Right cardiac atrium (tissue), 5 donors: Measurements from ENCODE around the gene CASP7. TPM values are rescaled to one million over a fixed set of nuclear protein-coding genes. Genes with fewer than 3 reads are reported as not detected.
"Not testable (repeated sequence)": the region's sequence is repeated elsewhere in the genome, so short reads cannot be mapped to it uniquely, and the experiment has no call there.

Source experiments
- ATAC-seq, 2 donors: fragments of 200-7000 bp; cut with Tn5 transposase; one replicate each; pipeline versions ENCODE4 v1.8.0 to v1.9.1; 2020; ENCODE audit warnings: moderate library complexity in 2 of 2, mild to moderate bottlenecking in 1 of 2
- DNase-seq, 3 donors: peaks; one replicate each; pipeline ENCODE4 v3.0.0-alpha.2; 2020
- H3K27ac ChIP-seq: one replicate; pipeline ENCODE4 v1.5.1; 2013; ENCODE audit warnings: mild to moderate bottlenecking, low read length, control low read depth, moderate library complexity
- H3K27me3 ChIP-seq: one replicate; pipeline ENCODE4 v1.6.1; 2013; ENCODE audit not compliant: control insufficient read depth, insufficient read depth
- H3K4me1 ChIP-seq: one replicate; pipeline ENCODE4 v1.6.1; 2013; ENCODE audit warnings: low read length; ENCODE audit not compliant: control insufficient read depth, insufficient read depth
- H3K4me3 ChIP-seq: one replicate; pipeline ENCODE4 v1.5.1; 2013; ENCODE audit warnings: low read length, control low read depth
- H3K9me3 ChIP-seq: one replicate; pipeline ENCODE4 v1.6.1; 2013; ENCODE audit warnings: low read length; ENCODE audit not compliant: control insufficient read depth
- WGBS: extraction: QIAGEN DNeasy Blood & Tissue Kit; methylation state at CpG from one replicate; pipeline ENCODE4 v1.1.7; 2013; 5-methylcytosine and 5-hydroxymethylcytosine counted together
- intact Hi-C, 4 donors: fragments of 100-400 bp; cut with DNase I; formaldehyde crosslinking; loops; one replicate each; pipeline versions ENCODE4 v1.11.0 to v1.14.0; 2022 to 2023
- polyA plus RNA-seq: library from polyadenylated mRNA; stranded (reverse); fragments of 200-250 nt; gene quantifications from one replicate; pipeline ENCODE4 v1.2.3, GENCODE V29; 2013
- total RNA-seq, 4 donors: library from RNA; stranded (reverse); fragmentation: NEBNext Ultra II Directional; extraction: Animal tissue kit (Norgen Biotek cat#: 25700); gene quantifications; one replicate each; pipeline ENCODE4 v1.2.1, GENCODE V29; 2021
- donor health status: healthy with polysubstance abuse.
- donor health status: DM: no; HTN: yes; CAD: no.
- donor health status: DM: no; HTN: no; CAD: no.
- donor health status: DM: no; HTN: yes; CAD: no; lungs with severe emphysema.
- donor health status: DM: yes; HTN: yes; CAD: no.

Gene CASP7
- total and polyA plus RNA-seq, 5 donors: 9.4 to 17.2 (median 11.5) TPM

GRCh38 chr10:113754768-113755167 lies 75.1 kb downstream of the CASP7 start:
- Histone ChIP-seq H3K27ac (no peak overlapping the region), H3K4me1 (no peaks in the 10 kb centered on the region), H3K27me3 (no peaks in the 10 kb centered on the region), H3K9me3 (no peaks in the 10 kb centered on the region), H3K4me3 (no peak overlapping the region)
- intact Hi-C loops: no loop called here
- WGBS: 34% methylated on average over 9 of the region's 9 CpGs
- no peak for DNase-seq
- peak in 1 of 2 donors; percentile 29 for ATAC-seq

GRCh38 chr10:113756940-113757543 lies 77.3 kb downstream of the CASP7 start:
- Histone ChIP-seq H3K27ac (no peak overlapping the region), H3K4me1 (no peaks in the 10 kb centered on the region), H3K4me3 (no peak overlapping the region), H3K9me3 (no peaks in the 10 kb centered on the region), H3K27me3 (no peaks in the 10 kb centered on the region)
- intact Hi-C loops: no loop called here
- DNase-seq (no peak), ATAC-seq (no peak)
- WGBS: 87% methylated on average over 12 of the region's 12 CpGs

GRCh38 chr10:113762083-113762482 lies 82.4 kb downstream of the CASP7 start:
- H3K4me1 ChIP-seq: no peaks in the 10 kb centered on the region
- 43% methylated on average over 1 of the region's 1 CpG for whole genome bisulfite sequencing
- no peaks in the 10 kb centered on the region for H3K27me3 ChIP-seq
- H3K4me3 ChIP-seq: no peak overlapping the region
- no peaks in the 10 kb centered on the region for H3K9me3 ChIP-seq
- intact Hi-C loops: no loop called here
- DNase-seq: no peak
- H3K27ac ChIP-seq: no peak overlapping the region
- ATAC-seq: no peak

- Histone ChIP-seq H3K9me3 (no peaks in the 10 kb centered on the region), H3K27me3 (no peaks in the 10 kb centered on the region), H3K27ac (no peak overlapping the region), H3K4me3 (no peak overlapping the region), H3K4me1 (no peaks in the 10 kb centered on the region)
- 87% methylated on average over 1 of the region's 1 CpG for WGBS
- ATAC-seq: no peak
- intact Hi-C loops: no loop called here
- no peak for DNase-seq
Observed at GRCh38 chr10:113764582-113764981, 84.9 kb downstream of the CASP7 start.

- ATAC-seq: no peak
- H3K27me3 ChIP-seq: no peaks in the 10 kb centered on the region
- intact Hi-C loops: no loop called here
- no peaks in the 10 kb centered on the region for H3K9me3 ChIP-seq
- no peaks in the 10 kb centered on the region for H3K4me1 ChIP-seq
- 64% methylated on average over 3 of the region's 3 CpGs for WGBS
- no peak for DNase-seq
- H3K27ac ChIP-seq: no peak overlapping the region
- no peak overlapping the region for H3K4me3 ChIP-seq
Observed at GRCh38 chr10:113765910-113766309, 86.2 kb downstream of the CASP7 start.

GRCh38 chr10:113767222-113767621 lies 87.5 kb downstream of the CASP7 start:
- no peaks in the 10 kb centered on the region for H3K9me3 ChIP-seq
- H3K27ac ChIP-seq: no peak overlapping the region
- WGBS: 68% methylated on average over 2 of the region's 2 CpGs
- no peak overlapping the region for H3K4me3 ChIP-seq
- DNase-seq (no peak), ATAC-seq (no peak)
- H3K27me3 ChIP-seq: no peaks in the 10 kb centered on the region
- intact Hi-C loops: no loop called here
- H3K4me1 ChIP-seq: no peaks in the 10 kb centered on the region

GRCh38 chr10:113770346-113770745 lies 90.6 kb downstream of the CASP7 start:
- ATAC-seq (peak; percentile 46 to 50), DNase-seq (no peak)
- H3K4me1 ChIP-seq: no peaks in the 10 kb centered on the region
- no peaks in the 10 kb centered on the region for H3K27me3 ChIP-seq
- no peak overlapping the region for H3K27ac ChIP-seq
- intact Hi-C loops: no loop called here
- 57% methylated on average over 4 of the region's 4 CpGs for WGBS
- no peaks in the 10 kb centered on the region for H3K9me3 ChIP-seq
- no peak overlapping the region for H3K4me3 ChIP-seq

GRCh38 chr10:113771131-113771530 lies 91.4 kb downstream of the CASP7 start:
- intact Hi-C loops, DNase-seq, H3K4me1 ChIP-seq, H3K27me3 ChIP-seq, H3K4me3 ChIP-seq, ATAC-seq, H3K27ac ChIP-seq, H3K9me3 ChIP-seq: not testable (repeated sequence)
- 84% methylated on average over 3 of the region's 3 CpGs for WGBS

- 62% methylated on average over 4 of the region's 4 CpGs for WGBS
- Histone ChIP-seq H3K27ac (no peak overlapping the region), H3K4me3 (no peak overlapping the region), H3K4me1 (no peaks in the 10 kb centered on the region), H3K27me3 (no peaks in the 10 kb centered on the region), H3K9me3 (no peaks in the 10 kb centered on the region)
- ATAC-seq (no peak), DNase-seq (no peak)
- intact Hi-C loops: no loop called here
Observed at GRCh38 chr10:113775686-113776294, 96.1 kb downstream of the CASP7 start.

- Histone ChIP-seq H3K27ac (no peak overlapping the region), H3K27me3 (no peaks in the 10 kb centered on the region), H3K4me1 (no peaks in the 10 kb centered on the region), H3K9me3 (no peaks in the 10 kb centered on the region), H3K4me3 (no peak overlapping the region)
- no peak for DNase-seq
- 89% methylated on average over 1 of the region's 1 CpG for WGBS
- intact Hi-C loops: no loop called here
- no peak for ATAC-seq
Observed at GRCh38 chr10:113776553-113776952, 96.8 kb downstream of the CASP7 start.
